Omental fat pad (tissue), 4 donors: Measurements from ENCODE around the gene ZSCAN20. TPM values are rescaled to one million over a fixed set of nuclear protein-coding genes. Genes with fewer than 3 reads are reported as not detected.

Source experiments
- ATAC-seq: fragments of 150-250 bp; one replicate; pipeline ENCODE4 v1.9.1; 2016; ENCODE audit warnings: mild to moderate bottlenecking, moderate library complexity; ENCODE audit not compliant: low FRiP score
- DNase-seq: peaks from one replicate; pipeline ENCODE4 v3.0.0-alpha.2; 2019; ENCODE audit warnings: low spot score
- CTCF ChIP-seq, 3 donors: fragments of 450-650 bp; IDR thresholded peaks; one replicate each; pipeline ENCODE4 v1.5.1; 2016 to 2017; ENCODE audit warnings: antibody characterized with exemption in 3 of 3, mild to moderate bottlenecking in 3 of 3, moderate library complexity in 2 of 3
- total RNA-seq, 4 donors: library from RNA; depleted of rRNA; stranded (reverse); fragments of >200 nt; gene quantifications; one replicate each; pipeline ENCODE4 v1.1.0, GENCODE V29; 2016

The ZSCAN20 gene
- total RNA-seq, 4 donors from 2014 or later: 2.2 to 7.4 (median 3.9) TPM

- ATAC-seq: no peak
- no peak for TF ChIP-seq CTCF (IDR thresholded peaks at IDR 0.05)
- no peak for DNase-seq
These were observed 12.8 kb upstream of the ZSCAN20 start for GRCh38 chr1:33459691-33460090.

GRCh38 chr1:33460144-33460543, 12.3 kb upstream of the ZSCAN20 start:
- TF ChIP-seq CTCF (IDR thresholded peaks at IDR 0.05): no peak
- ATAC-seq (no peak), DNase-seq (no peak)

GRCh38 chr1:33460947-33461629, 11.4 kb upstream of the ZSCAN20 start:
- ATAC-seq: no peak
- TF ChIP-seq CTCF (IDR thresholded peaks at IDR 0.05): no peak

GRCh38 chr1:33462405-33463164, 9.9 kb upstream of the ZSCAN20 start:
- ATAC-seq (no peak), DNase-seq (no peak)
- TF ChIP-seq CTCF (IDR thresholded peaks at IDR 0.05): no peak

More at GRCh38 chr1:33460947-33461629, 11.4 kb upstream of the ZSCAN20 start:
- no peak for DNase-seq

GRCh38 chr1:33464552-33464951, 7.9 kb upstream of the ZSCAN20 start:
- DNase-seq (no peak), ATAC-seq (no peak)
- TF ChIP-seq CTCF (IDR thresholded peaks at IDR 0.05): no peak

GRCh38 chr1:33465316-33465715, 7.1 kb upstream of the ZSCAN20 start:
- ATAC-seq: no peak
- TF ChIP-seq CTCF (IDR thresholded peaks at IDR 0.05): no peak
- no peak for DNase-seq

- ATAC-seq: no peak
These were observed 6.3 kb upstream of the ZSCAN20 start for GRCh38 chr1:33466159-33466558.

More at GRCh38 chr1:33466159-33466558, 6.3 kb upstream of the ZSCAN20 start:
- no peak for TF ChIP-seq CTCF (IDR thresholded peaks at IDR 0.05)
- no peak for DNase-seq
